Measurements from ENCODE around the gene HEXIM1.

The HEXIM1 gene

DNA sequence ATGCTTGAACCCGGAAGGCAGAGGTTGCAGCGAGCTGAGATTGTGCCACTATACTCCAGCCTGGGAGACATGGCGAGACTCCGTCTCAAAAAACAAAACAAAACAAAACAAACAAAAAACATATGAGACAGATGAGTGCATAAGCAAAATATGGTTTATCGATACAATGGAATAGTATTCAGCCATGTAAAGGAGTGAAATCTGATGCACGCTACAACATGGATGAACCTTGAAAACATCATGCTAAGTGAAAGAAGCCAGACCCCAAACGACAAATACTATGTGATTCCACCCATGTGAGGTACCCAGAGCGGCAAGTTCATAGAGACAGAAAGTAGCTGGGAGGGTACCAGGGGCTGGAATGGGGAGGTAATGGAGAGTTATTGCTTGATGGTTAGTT, 22.8 kb upstream of the HEXIM1 start:
- H3K9ac ChIP-seq (ENCODE audit: low read depth, low read length), result no peak overlapping the region
- no peaks in the 10 kb centered on the region for H3K9me3 ChIP-seq (replicated peaks; ENCODE audit: low read length)
- peaks cover 51% of the 10 kb centered on the region for H3K4me1 ChIP-seq (ENCODE audit: control insufficient read depth, insufficient read depth, low read length)
- no peaks in the 10 kb centered on the region for H3K36me3 ChIP-seq (ENCODE audit: insufficient read depth, low read length)
- H3K4me3 ChIP-seq (ENCODE audit: low read length), result no peak overlapping the region
- no peak overlapping the region for H3K4me2 ChIP-seq (ENCODE audit: low read length)
- H3K27me3 ChIP-seq (ENCODE audit: control insufficient read depth, insufficient read depth, low read length), result no peaks in the 10 kb centered on the region

DNA sequence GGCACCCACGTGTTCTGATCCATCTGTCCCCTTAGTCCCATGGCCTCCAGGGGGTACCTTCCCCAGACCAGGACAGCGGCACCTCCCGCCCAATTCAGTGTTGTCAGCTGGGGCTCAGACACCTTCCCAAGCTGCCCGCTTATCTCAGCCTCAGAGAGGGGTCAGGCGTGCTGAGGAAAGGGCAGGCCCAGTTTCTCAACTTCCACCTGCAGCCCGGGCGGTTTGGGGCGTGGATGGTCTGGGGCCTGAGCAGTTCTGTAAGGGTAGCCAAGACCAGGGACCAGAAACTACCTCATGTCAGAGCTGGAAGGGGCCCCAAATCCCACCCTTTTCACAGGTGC, 21.1 kb upstream of the HEXIM1 start:
- Histone ChIP-seq H3K9ac (ENCODE audit: low read depth, low read length) (no peak overlapping the region), H3K36me3 (ENCODE audit: insufficient read depth, low read length) (no peaks in the 10 kb centered on the region), H3K9me3 (replicated peaks; ENCODE audit: low read length) (no peaks in the 10 kb centered on the region), H3K27me3 (ENCODE audit: control insufficient read depth, insufficient read depth, low read length) (no peaks in the 10 kb centered on the region), H3K4me3 (ENCODE audit: low read length) (no peak overlapping the region), H3K4me2 (ENCODE audit: low read length) (peak overlapping the region; percentile 44), H3K4me1 (ENCODE audit: control insufficient read depth, insufficient read depth, low read length) (peaks cover 62% of the 10 kb centered on the region)

DNA sequence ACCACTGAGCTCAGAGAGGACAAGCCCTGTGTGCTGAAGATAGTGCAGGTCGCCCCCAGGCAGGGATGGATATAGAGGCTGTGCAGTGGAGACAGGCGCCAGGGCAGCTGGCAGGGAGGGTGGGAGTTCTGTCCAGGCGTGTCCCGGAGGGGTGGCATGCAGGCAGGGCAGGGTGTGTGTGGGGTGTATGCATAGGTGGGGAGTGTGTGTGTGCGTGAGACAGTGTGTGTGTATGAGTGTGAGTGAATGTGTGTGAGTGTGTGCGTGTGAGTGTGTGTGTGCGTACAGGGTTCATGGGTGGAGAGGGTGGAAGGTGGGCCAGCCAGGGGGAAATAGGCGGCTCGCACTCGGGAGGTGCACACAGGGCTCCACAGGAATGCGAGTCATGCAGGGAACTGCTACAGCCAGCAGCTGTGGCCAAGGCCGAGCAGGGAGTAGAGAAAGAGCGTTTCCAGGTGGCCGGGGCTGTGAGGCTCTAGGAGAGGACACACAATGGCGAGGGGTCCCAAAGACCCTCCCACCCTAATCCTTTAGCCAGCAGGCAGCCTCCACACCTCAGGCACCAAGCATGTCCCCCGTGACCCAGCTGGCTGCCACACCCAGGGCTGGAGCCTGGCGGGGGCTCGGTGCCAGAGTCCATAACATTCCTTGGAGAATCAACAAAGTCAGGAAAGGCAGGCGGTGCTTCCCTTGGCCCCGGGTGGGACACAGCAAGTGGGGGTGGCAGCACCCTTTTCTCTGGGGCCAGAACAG, 20.6 kb upstream of the HEXIM1 start:
- Histone ChIP-seq H3K27me3 (ENCODE audit: control insufficient read depth, insufficient read depth, low read length) (no peaks in the 10 kb centered on the region), H3K9ac (ENCODE audit: low read depth, low read length) (peak overlapping the region; percentile 31), H3K4me2 (ENCODE audit: low read length) (peak overlapping the region; percentile 44), H3K9me3 (replicated peaks; ENCODE audit: low read length) (no peaks in the 10 kb centered on the region), H3K4me1 (ENCODE audit: control insufficient read depth, insufficient read depth, low read length) (peaks cover 57% of the 10 kb centered on the region), H3K4me3 (ENCODE audit: low read length) (no peak overlapping the region), H3K36me3 (ENCODE audit: insufficient read depth, low read length) (no peaks in the 10 kb centered on the region)

DNA sequence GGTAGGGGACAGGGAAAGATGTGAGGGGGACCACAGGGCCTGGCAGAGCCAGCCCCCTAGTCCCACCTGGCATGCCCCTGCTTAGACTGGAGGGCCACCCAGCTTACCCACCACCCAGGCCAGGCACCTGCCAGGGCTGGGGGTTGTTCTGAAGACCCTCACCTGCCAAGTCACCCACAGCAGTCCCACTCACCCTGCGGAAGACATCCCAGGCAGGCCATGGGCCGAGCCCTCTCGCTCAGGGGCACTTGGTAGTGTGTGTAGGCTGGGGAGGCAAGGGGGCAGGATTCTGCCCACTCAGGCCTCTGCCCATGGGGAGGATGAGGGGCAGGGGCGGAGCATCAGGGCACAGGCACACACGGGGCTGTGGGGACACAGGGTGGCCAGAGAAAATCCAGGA, 19.9 kb upstream of the HEXIM1 start:
- no peaks in the 10 kb centered on the region for H3K27me3 ChIP-seq (ENCODE audit: control insufficient read depth, insufficient read depth, low read length)
- peak overlapping the region; percentile 44 for H3K4me2 ChIP-seq (ENCODE audit: low read length)
- H3K4me3 ChIP-seq (ENCODE audit: low read length), result no peak overlapping the region
- peaks cover 55% of the 10 kb centered on the region for H3K4me1 ChIP-seq (ENCODE audit: control insufficient read depth, insufficient read depth, low read length)
- no peaks in the 10 kb centered on the region for H3K9me3 ChIP-seq (replicated peaks; ENCODE audit: low read length)
- H3K9ac ChIP-seq (ENCODE audit: low read depth, low read length), result peak overlapping the region; percentile 31
- no peaks in the 10 kb centered on the region for H3K36me3 ChIP-seq (ENCODE audit: insufficient read depth, low read length)

DNA sequence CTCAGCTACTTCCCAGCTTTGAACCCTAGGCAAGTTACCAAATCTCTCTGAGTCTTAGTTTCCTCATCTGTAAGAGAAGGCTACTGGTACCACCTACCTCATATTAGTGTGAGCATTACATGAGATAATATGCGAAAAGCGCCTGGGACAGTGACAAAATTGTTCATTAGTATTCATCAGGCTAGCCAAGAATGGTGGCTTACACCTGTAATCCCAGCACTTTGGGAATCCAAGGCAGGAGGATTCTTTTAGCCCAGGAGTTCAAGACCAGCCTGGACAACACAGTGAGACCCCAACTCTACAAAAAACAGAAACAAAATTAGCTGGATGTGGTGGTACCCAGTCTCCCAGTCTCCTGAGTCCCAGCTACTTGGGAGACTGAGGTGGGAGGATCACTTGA, 19.3 kb upstream of the HEXIM1 start:
- Histone ChIP-seq H3K4me3 (ENCODE audit: low read length) (no peak overlapping the region), H3K4me2 (ENCODE audit: low read length) (no peak overlapping the region), H3K36me3 (ENCODE audit: insufficient read depth, low read length) (no peaks in the 10 kb centered on the region), H3K4me1 (ENCODE audit: control insufficient read depth, insufficient read depth, low read length) (peaks cover 48% of the 10 kb centered on the region), H3K9ac (ENCODE audit: low read depth, low read length) (no peak overlapping the region), H3K27me3 (ENCODE audit: control insufficient read depth, insufficient read depth, low read length) (no peaks in the 10 kb centered on the region), H3K9me3 (replicated peaks; ENCODE audit: low read length) (no peaks in the 10 kb centered on the region)

DNA sequence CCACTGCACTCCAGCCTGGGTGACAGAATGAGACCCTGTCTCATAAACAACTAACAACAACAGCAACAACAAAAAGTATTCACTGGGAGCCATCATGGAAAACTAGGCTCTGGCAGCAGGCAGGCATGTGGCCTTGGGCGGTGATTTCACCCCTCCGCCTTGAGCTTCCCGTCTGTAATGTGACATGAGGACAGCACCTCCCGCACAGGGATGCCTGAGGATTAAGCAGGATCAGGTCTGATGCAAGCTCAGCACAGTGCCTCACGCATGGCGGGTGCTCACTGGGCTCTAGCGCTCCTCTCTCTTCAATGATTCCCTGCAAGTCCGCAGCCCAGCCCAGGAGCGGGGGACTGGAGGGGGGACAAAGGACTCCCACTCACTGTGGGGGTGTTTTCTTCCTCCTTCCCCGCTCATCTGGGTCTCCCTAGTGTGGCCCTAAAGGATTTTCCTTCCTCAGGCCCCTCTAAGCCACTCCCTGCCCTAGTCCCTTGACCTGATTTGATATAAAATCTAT, 18.8 kb upstream of the HEXIM1 start:
- Histone ChIP-seq H3K9ac (ENCODE audit: low read depth, low read length) (no peak overlapping the region), H3K4me1 (ENCODE audit: control insufficient read depth, insufficient read depth, low read length) (peaks cover 43% of the 10 kb centered on the region), H3K36me3 (ENCODE audit: insufficient read depth, low read length) (no peaks in the 10 kb centered on the region), H3K4me2 (ENCODE audit: low read length) (no peak overlapping the region), H3K9me3 (replicated peaks; ENCODE audit: low read length) (no peaks in the 10 kb centered on the region), H3K27me3 (ENCODE audit: control insufficient read depth, insufficient read depth, low read length) (no peaks in the 10 kb centered on the region), H3K4me3 (ENCODE audit: low read length) (no peak overlapping the region)

DNA sequence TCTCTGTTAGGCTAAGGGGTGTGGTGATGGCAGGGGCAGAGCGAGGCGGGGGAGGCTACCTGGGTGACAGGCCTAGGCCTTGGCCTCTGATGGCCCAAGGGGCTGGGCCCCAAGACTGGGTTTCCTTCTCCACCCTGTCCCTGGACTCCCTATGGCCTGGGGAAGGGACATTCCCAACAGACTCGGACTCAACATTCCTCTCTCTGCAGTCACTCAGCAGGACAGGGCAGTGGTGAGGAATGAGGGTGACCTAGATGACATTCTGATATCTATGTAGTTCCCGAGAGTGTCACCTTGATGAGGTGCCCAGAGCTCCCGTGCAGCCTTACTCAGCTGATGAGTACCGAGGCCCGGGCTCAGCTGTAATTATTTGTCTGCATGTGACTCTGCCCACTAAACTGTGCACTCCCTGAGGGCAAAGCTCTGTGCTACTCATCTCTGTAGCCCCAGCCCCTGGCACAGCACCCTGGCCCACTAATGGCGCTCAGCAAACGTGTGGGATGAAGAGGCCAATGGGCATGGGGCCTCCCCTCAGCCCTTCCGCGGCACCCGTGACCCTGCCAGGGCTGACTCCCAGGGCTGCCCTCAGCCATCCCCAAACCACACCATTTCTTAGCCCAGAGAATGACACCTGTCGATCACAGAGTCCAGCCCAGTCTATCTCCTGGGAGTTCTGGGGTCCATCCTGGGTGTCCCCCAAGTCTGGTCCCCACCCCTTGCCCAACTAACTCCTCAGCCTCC, 18.2 kb upstream of the HEXIM1 start:
- Histone ChIP-seq H3K9ac (ENCODE audit: low read depth, low read length) (no peak overlapping the region), H3K36me3 (ENCODE audit: insufficient read depth, low read length) (no peaks in the 10 kb centered on the region), H3K27me3 (ENCODE audit: control insufficient read depth, insufficient read depth, low read length) (no peaks in the 10 kb centered on the region), H3K4me1 (ENCODE audit: control insufficient read depth, insufficient read depth, low read length) (peaks cover 39% of the 10 kb centered on the region), H3K4me3 (ENCODE audit: low read length) (no peak overlapping the region), H3K4me2 (ENCODE audit: low read length) (no peak overlapping the region), H3K9me3 (replicated peaks; ENCODE audit: low read length) (no peaks in the 10 kb centered on the region)

DNA sequence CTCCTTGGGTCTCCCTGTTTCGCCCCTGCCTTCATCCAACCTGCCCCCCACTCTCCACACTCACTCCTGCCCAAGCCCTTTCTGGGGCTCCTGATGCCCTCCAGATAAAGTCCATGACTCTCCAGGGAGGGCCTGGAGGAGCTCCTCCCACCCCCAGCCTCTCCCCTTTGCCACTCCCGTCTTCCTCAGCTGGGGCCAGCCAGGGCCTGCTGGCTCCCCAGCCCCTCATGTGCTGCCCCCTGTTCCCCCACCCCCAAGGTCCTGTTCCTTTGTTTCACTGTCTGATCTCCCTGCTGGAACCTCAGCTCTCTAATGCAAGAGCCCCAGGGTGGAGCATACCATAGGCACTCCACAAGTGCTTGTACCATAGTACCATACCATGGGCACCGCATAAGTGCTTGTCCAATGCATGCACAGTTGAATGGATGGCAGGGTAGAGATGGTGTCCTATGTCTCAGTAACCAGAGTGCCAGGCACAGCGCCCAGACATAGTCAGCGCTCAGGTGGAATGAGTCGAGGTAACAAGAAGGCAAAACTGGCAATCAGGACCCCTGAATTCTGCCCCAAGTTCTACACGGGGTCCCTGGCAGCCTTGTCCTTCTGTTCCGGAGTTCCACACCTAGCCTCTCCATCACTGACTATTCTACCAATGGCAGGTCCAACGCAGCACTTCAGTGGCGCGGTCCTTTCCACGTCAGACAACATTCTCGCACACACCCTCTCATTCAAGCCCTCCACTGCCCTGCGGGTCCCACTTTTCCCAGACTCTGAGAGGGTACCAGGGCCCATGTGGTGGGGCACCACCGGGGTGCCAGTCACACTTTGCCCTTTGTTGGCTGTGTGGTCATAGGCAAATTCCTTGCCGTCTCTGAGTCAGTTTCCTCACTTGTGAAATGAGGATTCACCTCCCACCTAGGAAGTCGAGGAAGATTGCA, 17.3 kb upstream of the HEXIM1 start:
- Histone ChIP-seq H3K4me1 (ENCODE audit: control insufficient read depth, insufficient read depth, low read length) (peaks cover 43% of the 10 kb centered on the region), H3K9me3 (replicated peaks; ENCODE audit: low read length) (no peaks in the 10 kb centered on the region), H3K9ac (ENCODE audit: low read depth, low read length) (no peak overlapping the region), H3K27me3 (ENCODE audit: control insufficient read depth, insufficient read depth, low read length) (no peaks in the 10 kb centered on the region), H3K36me3 (ENCODE audit: insufficient read depth, low read length) (no peaks in the 10 kb centered on the region), H3K4me3 (ENCODE audit: low read length) (peak overlapping the region; percentile 96), H3K4me2 (ENCODE audit: low read length) (peak overlapping the region; percentile 100)

DNA sequence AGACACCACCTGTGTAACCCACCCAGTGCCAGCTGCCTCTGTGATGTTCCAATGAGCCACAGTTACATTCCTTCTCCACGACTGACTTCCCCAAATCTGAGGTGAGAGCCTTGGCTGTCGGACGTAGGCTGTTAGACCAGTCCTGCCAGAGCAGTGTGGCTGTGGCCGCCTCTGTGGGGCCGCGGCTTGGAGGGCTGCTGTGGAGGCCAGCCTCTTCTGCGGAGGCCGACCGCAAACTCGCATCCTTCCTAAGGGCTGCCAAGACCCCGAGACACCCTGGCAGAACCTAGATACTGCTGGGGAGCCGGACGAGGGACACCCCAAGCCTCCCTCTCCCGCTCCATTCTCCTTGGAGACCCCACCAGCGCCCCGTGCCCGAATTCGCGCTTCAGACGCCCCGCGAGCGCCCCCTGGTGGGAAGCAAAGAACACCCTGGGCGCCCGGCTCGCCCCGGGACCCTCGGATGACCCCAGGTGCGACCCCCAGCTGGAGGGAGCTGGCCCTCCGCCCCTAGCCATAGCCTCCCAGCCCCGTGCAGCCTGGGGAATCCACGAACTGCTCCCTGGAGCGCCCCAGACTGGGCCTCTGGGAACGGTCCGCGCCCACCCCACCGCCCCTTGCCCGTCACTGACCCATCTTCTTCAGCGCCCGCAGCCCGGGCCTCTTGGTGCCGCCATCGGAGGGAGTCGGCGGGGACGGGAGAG, 16.5 kb upstream of the HEXIM1 start:
- Histone ChIP-seq H3K4me1 (ENCODE audit: control insufficient read depth, insufficient read depth, low read length) (peaks cover 46% of the 10 kb centered on the region), H3K4me3 (ENCODE audit: low read length) (peak overlapping the region; percentile 96), H3K36me3 (ENCODE audit: insufficient read depth, low read length) (no peaks in the 10 kb centered on the region), H3K9ac (ENCODE audit: low read depth, low read length) (peak overlapping the region; percentile 91), H3K27me3 (ENCODE audit: control insufficient read depth, insufficient read depth, low read length) (no peaks in the 10 kb centered on the region), H3K4me2 (ENCODE audit: low read length) (peak overlapping the region; percentile 100), H3K9me3 (replicated peaks; ENCODE audit: low read length) (no peaks in the 10 kb centered on the region)

DNA sequence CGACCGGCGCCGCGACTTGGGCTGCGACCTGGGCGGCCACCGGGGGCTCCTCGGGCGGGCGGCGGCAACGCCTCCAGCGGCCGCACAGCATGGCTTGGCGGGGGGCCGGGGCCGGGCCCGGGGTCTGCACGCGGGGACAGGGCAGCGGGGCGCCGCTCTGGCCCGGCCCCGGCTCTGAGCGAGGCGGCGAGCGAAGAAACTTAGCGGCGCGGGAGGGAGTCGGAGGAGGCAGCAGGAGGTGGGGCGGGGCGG, 16.0 kb upstream of the HEXIM1 start, which contains the start of gene PLCD3:
Gene PLCD3, minus strand, starts transcription at position 196 of the 252 bp plus-strand sequence. Its CDS starts 105 bp downstream, at position 91.
- Histone ChIP-seq H3K4me3 (ENCODE audit: low read length) (peak within 1 kb of the TSS; percentile 96), H3K36me3 (ENCODE audit: insufficient read depth, low read length) (no peaks in the 10 kb centered on the region), H3K4me1 (ENCODE audit: control insufficient read depth, insufficient read depth, low read length) (peaks cover 44% of the 10 kb centered on the region), H3K9ac (ENCODE audit: low read depth, low read length) (peak within 1 kb of the TSS; percentile 91), H3K27me3 (ENCODE audit: control insufficient read depth, insufficient read depth, low read length) (no peaks in the 10 kb centered on the region), H3K9me3 (replicated peaks; ENCODE audit: low read length) (no peaks in the 10 kb centered on the region), H3K4me2 (ENCODE audit: low read length) (peak within 1 kb of the TSS; percentile 100)

All from skeletal muscle satellite cell (primary cell).